HepG2 (cell line): ENCODE results near the gene COL8A2. TPM values are rescaled to one million over a fixed set of nuclear protein-coding genes. Genes with fewer than 3 reads are reported as not detected.

Source experiments
- AKAP8 ChIP-seq: sonication (generic); formaldehyde crosslinking; IDR thresholded peaks from 2 replicates; pipeline ENCODE4 v1.5.1; 2020; ENCODE audit warnings: mild to moderate bottlenecking, missing genetic modification reagents
- ATF3 ChIP-seq: sonication (generic); formaldehyde crosslinking; IDR thresholded peaks from 2 replicates; pipeline ENCODE4 v1.4.0; 2020; ENCODE audit warnings: missing genetic modification reagents
- BHLHE40 ChIP-seq: IDR thresholded peaks from 2 replicates; pipeline ENCODE4 v1.6.1; 2011; ENCODE audit warnings: low read length, improper control_type of control experiment
- BRD4 ChIP-seq: sonication (generic); formaldehyde crosslinking; IDR thresholded peaks from 2 replicates; pipeline ENCODE4 v1.4.0; 2020; ENCODE audit warnings: missing genetic modification reagents
- CBX5 ChIP-seq: sonication (generic); formaldehyde crosslinking; IDR thresholded peaks from 2 replicates; pipeline ENCODE4 v1.4.0; 2020; ENCODE audit warnings: missing genetic modification reagents, borderline replicate concordance
- DR1 ChIP-seq: sonication (generic); formaldehyde crosslinking; IDR thresholded peaks from 2 replicates; pipeline ENCODE4 v1.8.0; 2021; ENCODE audit warnings: mild to moderate bottlenecking, missing genetic modification reagents, inconsistent platforms
- FOXA3 ChIP-seq: IDR thresholded peaks from 2 replicates; pipeline ENCODE4 v1.6.1; 2016; ENCODE audit warnings: missing genetic modification reagents, missing compliant biosample characterization
- HDAC6 ChIP-seq: fragments of 200-600 bp; sonication (generic); IDR thresholded peaks from 2 replicates; pipeline ENCODE4 v1.7.0; 2017; ENCODE audit warnings: mild to moderate bottlenecking, antibody characterized with exemption, low read length, low read depth
- MNT ChIP-seq: fragments of 450-650 bp; IDR thresholded peaks from 2 replicates; pipeline ENCODE4 v1.6.1; 2016
- NBN ChIP-seq: fragments of 450-650 bp; conservative IDR thresholded peaks from 2 replicates; pipeline ENCODE4 v1.6.1; 2017
- PCBP1 ChIP-seq: fragments of 200-400 bp; formaldehyde crosslinking; IDR thresholded peaks from 2 replicates; pipeline ENCODE4 v1.6.1; 2017; ENCODE audit warnings: mild to moderate bottlenecking, low read depth, low read length, borderline replicate concordance
- REXO4 ChIP-seq: sonication (generic); formaldehyde crosslinking; IDR thresholded peaks from 2 replicates; pipeline ENCODE4 v1.8.0; 2022; ENCODE audit warnings: missing genetic modification reagents, mild to moderate bottlenecking, borderline replicate concordance
- SIN3A ChIP-seq: IDR thresholded peaks from 2 replicates; pipeline ENCODE4 v1.6.1; 2011; ENCODE audit warnings: low read depth, mild to moderate bottlenecking, control low read depth, low read length, borderline replicate concordance
- SP5 ChIP-seq: IDR thresholded peaks from 2 replicates; pipeline ENCODE4 v1.6.1; 2016; ENCODE audit warnings: low read depth, borderline replicate concordance
- ZMYM4 ChIP-seq: sonication (generic); formaldehyde crosslinking; IDR thresholded peaks from 2 replicates; pipeline ENCODE4 v1.8.1; 2023; ENCODE audit warnings: mild to moderate bottlenecking, missing genetic modification reagents
- ZNF121 ChIP-seq: sonication (generic); formaldehyde crosslinking; IDR thresholded peaks from 2 replicates; pipeline ENCODE4 v1.5.0; 2020; ENCODE audit warnings: mild to moderate bottlenecking, missing genetic modification reagents
- ZNF235 ChIP-seq: sonication (generic); formaldehyde crosslinking; IDR thresholded peaks from 2 replicates; pipeline ENCODE4 v1.8.1; 2023; ENCODE audit warnings: mild to moderate bottlenecking, missing genetic modification reagents, borderline replicate concordance
- ZNF33B ChIP-seq: sonication (generic); formaldehyde crosslinking; IDR thresholded peaks from 2 replicates; pipeline ENCODE4 v1.5.1; 2020; ENCODE audit warnings: mild to moderate bottlenecking, missing genetic modification reagents
- ZNF34 ChIP-seq: sonication (generic); formaldehyde crosslinking; IDR thresholded peaks from 2 replicates; pipeline ENCODE4 v1.4.0; 2020; ENCODE audit warnings: mild to moderate bottlenecking, missing genetic modification reagents, borderline replicate concordance
- ZNF382 ChIP-seq: sonication (generic); formaldehyde crosslinking; IDR thresholded peaks from 2 replicates; pipeline ENCODE4 v1.5.0; 2020; ENCODE audit warnings: missing genetic modification reagents, mild to moderate bottlenecking, borderline replicate concordance
- ZNF460 ChIP-seq: sonication (generic); formaldehyde crosslinking; IDR thresholded peaks from 2 replicates; pipeline ENCODE4 v1.5.1; 2020; ENCODE audit warnings: missing genetic modification reagents, mild to moderate bottlenecking, borderline replicate concordance
- ZNF468 ChIP-seq: sonication (generic); formaldehyde crosslinking; IDR thresholded peaks from 2 replicates; pipeline ENCODE4 v1.8.0; 2022; ENCODE audit warnings: mild to moderate bottlenecking, moderate library complexity, missing genetic modification reagents
- ZNF484 ChIP-seq: sonication (generic); formaldehyde crosslinking; IDR thresholded peaks from 2 replicates; pipeline ENCODE4 v1.5.1; 2020; ENCODE audit warnings: mild to moderate bottlenecking, low read depth, missing genetic modification reagents, borderline replicate concordance
- ZNF639 ChIP-seq: conservative IDR thresholded peaks from 2 replicates; pipeline ENCODE4 v1.6.1; 2018; ENCODE audit warnings: missing genetic modification reagents
- ZNF691 ChIP-seq: sonication (generic); formaldehyde crosslinking; IDR thresholded peaks from 2 replicates; pipeline ENCODE4 v1.4.0; 2020; ENCODE audit warnings: missing genetic modification reagents, low read depth, mild to moderate bottlenecking, borderline replicate concordance
- ZNF841 ChIP-seq: sonication (generic); formaldehyde crosslinking; IDR thresholded peaks from 2 replicates; pipeline ENCODE4 v1.8.1; 2023; ENCODE audit warnings: missing genetic modification reagents, borderline replicate concordance
- ZNF891 ChIP-seq: sonication (generic); formaldehyde crosslinking; IDR thresholded peaks from 2 replicates; pipeline ENCODE4 v1.5.0; 2020; ENCODE audit warnings: mild to moderate bottlenecking, missing genetic modification reagents
- polyA plus RNA-seq, 8 experiments: library from polyadenylated mRNA; depleted of rRNA in 3 of 8; stranded (reverse) in 7 of 8; unstranded in 1 of 8; fragments of >200 nt; fragmentation: Illumina TruSeq in 4 of 8; extraction: Trizol in 4 of 8; gene quantifications; 2 replicates each; pipeline versions ENCODE4 v1.2.1 to v1.2.3, GENCODE V29; 2011 to 2016; ENCODE audit warnings: low read depth in 4 of 8, missing spikeins in 1 of 8, mixed read lengths in 1 of 8; ENCODE audit not compliant: insufficient read depth in 1 of 8
- total RNA-seq, 5 experiments: library from RNA; depleted of rRNA; stranded (reverse); fragments of >200 nt; fragmentation: Illumina TruSeq; extraction: Trizol; gene quantifications; 2 replicates each; pipeline ENCODE4 v1.2.3, GENCODE V29; 2016; ENCODE audit warnings: low read depth in 1 of 5

The COL8A2 gene
- total and polyA plus RNA-seq, 2 of the 13 experiments (the other 11 are each of a cell fraction or from before 2014, with no cell fraction given): 0.13 to 0.24 TPM

- TF ChIP-seq ZNF484 (CRISPR knock-in tag) (no peak), ATF3 (CRISPR knock-in tag) (peak; percentile 65; the same call in 1 of the 2 replicates), ZNF235 (CRISPR knock-in tag) (peak; percentile 84), ZNF639 (CRISPR knock-in tag) (peak; percentile 88), ZNF841 (CRISPR knock-in tag) (no peak), BRD4 (CRISPR knock-in tag) (peak; percentile 94), HDAC6 (no peak), ZNF382 (no peak), PCBP1 (no peak), MNT (peak; percentile 36; the same call in 1 of the 2 replicates), ZNF891 (CRISPR knock-in tag) (peak; percentile 37; the same call in 1 of the 2 replicates), CBX5 (CRISPR knock-in tag) (peak; percentile 90), ZNF468 (CRISPR knock-in tag) (no peak; the same call in 1 of the 2 replicates), ZNF33B (CRISPR knock-in tag) (peak; percentile 83; the same call in 1 of the 2 replicates), NBN (no peak), DR1 (CRISPR knock-in tag) (peak; percentile 87), SIN3A (peak; percentile 75; the same call in 1 of the 2 replicates), ZNF34 (no peak), FOXA3 (peak; percentile 73), ZNF460 (CRISPR knock-in tag) (peak; percentile 66; the same call in 1 of the 2 replicates), AKAP8 (CRISPR knock-in tag) (peak; percentile 81; the same call in 1 of the 2 replicates), ZNF691 (CRISPR knock-in tag) (0 out of 2 replicates have a peak, but pooled peaks have one; percentile 20), BHLHE40 (0 out of 2 replicates have a peak, but pooled peaks have one; percentile 12), REXO4 (CRISPR knock-in tag) (no peak), SP5 (peak; percentile 81), ZMYM4 (CRISPR knock-in tag) (peak; percentile 98), ZNF121 (CRISPR knock-in tag) (peak; percentile 63)
These were observed 36.2 kb downstream of the COL8A2 start, which contains the start of gene ADPRS (continued) for GRCh38 chr1:36088577-36089392.
